Amniotic stem cell (primary cell): ENCODE measurements around the gene CRNKL1.

Source experiments
- DNase-seq: peaks from one replicate; lab custom pipeline; 2025; lab: John Stamatoyannopoulos, UW

The CRNKL1 gene

DNA sequence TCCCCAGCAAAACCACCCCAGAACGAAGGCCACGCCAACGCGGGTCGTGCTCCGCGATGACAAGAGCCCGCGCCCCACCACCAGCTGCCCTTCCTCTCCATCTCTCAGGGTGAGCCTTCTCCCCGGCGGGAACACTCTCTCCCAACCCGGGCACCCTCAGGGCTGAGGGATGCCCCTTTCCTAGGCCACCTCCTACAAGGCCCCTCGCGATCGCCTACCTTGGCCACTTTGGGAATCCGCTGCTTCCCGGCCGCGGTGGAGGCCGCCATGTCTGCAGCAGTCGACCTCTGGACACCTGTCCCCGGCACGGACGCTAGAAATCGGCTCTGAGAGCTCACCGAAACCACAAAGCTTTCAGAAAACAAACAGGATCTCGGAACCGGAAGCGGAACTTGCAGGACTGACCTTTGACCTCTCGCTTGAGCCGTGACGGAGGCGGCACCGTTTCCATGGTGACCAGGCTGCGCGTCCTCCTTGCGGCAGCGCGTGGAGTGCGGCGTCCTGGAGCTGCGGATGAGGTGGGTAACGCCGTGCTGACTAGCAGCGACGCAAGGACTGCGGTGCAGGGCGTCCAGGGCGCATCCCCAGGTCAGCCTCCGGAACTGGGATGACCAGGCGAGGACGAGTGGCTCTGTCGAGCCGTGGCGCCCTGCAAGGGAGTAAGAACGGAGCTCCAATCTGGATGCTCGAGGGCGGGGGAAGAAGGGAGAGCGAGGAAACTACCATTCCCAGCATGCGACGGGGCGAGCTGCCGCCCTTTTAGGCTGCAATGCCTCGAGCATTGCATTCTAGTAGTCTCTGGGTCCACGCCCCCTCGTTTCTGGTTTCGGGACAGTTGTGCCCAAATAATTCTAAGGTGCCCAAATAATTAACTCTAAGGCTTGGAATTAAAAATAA lies at the start of gene CRNKL1, which contains the start of gene CFAP61:
CRNKL1 (minus strand) TSS at position 393 of the 897 bp plus-strand sequence; CDS start at position 269, 124 bp downstream.
CFAP61 (plus strand) TSS at position 459 of the 897 bp plus-strand sequence. CDS start 4,122 bp downstream, outside the sequence.
- DNase-seq: peak; percentile 85

DNA sequence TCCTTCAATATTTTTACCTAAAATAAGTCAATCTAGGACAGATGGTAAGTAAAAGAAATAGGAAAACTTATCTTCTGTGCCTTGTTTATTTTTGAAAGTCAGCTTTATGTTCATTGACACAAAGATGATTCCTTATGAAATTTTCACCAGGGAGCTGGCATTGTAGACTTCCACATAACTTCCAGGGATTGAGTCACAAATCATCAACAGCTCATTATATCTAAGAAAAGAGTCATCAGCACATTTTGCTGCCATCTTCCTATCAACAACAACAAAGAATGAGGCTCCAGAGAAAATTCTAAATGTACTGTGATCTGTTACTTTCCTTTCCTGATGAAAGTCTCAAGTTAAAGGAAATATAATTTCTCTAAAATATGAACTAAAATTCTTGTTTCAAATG lies 48.6 kb upstream of the CRNKL1 start:
- no peak for DNase-seq

DNA sequence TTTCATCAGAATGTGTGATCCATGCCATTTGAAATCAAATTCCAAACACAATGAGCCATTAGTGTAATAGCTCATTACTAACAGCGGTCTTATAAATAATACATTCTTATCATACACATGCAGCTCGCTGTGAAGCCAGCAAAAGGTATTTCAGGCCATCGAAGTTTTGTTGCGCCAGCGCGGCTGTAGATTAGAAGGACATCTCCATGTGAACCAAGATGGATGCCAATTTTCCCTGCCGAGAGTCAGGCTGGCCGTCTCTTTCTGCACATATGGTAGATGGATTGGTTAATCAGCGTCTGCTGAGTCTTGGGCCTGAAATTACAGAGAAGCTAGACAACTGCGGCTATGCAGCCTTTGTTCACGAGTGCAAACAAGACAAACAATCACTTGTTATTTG lies 44.2 kb upstream of the CRNKL1 start:
- no peak for DNase-seq

DNA sequence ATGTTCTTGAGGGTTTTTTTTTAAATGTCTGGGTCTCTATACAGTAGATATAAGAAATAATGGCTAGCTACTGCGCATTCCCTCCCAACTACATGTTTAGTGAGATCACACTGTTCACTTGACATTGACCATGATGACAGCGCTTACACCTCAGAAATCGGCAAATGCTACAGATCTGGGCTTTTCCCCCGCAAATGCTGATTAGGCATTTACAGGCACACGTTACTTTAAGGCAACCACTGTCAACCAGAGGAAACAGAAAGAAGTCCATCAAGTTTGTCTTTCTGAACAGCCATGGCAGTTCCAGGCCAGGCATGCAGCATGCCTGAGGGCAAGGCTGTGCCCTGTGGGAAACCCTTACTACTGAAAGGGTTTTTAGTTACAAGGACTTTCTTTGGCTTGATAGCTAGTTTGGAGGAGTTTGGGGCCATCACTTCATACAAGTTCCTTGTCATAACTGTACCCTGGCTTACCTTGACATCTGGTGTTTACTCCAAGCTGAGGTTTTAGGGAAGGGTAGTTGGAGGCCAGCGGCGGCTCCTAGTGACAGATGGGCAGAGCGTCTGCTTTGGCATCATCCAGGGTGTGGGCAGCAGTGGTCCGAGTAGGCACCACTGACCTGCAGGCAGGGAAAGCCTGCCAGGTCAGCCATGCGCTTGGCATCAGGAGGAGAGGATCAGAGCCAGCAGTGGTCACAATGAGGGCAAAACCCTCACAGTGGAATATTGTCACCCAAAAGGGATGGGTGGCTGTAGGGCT lies 43.0 kb upstream of the CRNKL1 start:
- DNase-seq: no peak

DNA sequence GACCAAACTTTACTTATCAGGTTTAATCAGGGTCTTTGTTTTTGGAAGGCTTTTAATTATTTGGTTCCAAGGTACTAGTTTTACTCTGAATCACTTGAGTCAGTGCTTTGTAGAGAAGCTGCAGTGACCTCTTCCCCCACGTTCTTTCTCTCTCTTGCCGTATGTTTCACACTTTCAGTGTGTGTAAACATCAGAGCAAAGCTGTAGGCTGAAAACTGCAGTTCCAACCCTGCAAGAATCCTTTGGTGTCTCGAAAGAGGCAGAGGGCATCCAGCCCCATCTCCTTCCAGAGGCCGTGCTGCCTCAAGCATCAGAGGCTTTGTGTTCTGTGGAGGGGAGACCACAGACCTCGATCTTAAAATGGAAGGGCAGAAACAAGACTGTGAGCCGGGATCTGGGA lies 42.1 kb upstream of the CRNKL1 start:
- DNase-seq: no peak

DNA sequence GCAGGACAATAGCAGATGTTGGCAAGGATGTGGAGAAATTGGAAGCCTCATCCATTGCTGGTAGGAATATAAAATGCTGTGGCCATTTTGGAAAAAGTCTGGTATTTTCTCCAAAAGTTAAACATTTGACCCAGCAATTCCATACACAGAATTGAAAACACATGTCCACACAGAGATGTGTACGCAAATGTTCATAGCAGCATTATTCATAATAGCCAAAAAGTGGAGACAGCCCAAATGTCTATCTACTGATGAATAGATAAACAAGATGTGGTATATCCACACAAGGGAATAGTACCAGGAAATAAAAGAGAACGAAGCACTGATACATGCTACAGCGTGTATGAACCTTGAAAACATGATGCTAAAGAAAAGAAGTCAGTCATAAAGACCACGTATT lies 40.6 kb upstream of the CRNKL1 start:
- no peak for DNase-seq

DNA sequence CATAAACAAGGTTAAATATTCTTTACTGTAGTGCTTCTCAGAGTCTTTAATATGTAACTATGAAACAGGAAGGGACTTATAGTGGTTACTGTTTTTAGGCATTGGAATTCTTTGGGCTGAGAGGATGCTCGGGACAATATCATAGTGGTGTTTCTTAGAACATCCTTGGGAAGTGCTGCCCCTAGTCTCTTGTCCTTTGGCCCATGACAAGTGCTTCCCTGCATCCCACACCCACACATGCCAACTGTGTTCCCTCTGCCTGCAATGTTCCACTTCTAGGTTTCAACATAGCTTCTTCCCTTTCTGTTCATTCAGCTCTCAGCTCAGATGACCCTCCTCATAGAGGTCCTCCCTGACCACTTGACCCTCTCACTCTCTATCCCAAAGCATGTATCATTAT lies 37.7 kb upstream of the CRNKL1 start:
- DNase-seq: no peak

DNA sequence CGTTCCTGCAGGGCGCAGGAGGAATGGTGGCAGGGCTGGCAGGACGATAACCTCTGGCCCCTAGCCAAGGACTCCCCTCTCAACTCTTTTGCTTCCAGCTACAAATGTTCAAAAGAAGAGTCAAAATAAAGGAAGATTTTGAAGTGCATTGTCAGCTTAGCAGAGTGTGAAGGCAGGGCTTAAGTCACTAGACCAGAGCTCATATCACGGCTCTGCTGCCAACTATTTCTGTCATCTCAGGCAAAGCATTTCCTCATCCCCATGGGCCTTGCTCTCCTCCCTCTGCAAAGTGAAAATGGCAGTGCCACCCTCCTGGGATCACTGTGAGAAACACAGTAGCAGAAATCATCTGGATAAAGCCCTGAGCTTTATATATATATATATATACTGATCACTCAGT lies 36.8 kb upstream of the CRNKL1 start:
- no peak for DNase-seq

DNA sequence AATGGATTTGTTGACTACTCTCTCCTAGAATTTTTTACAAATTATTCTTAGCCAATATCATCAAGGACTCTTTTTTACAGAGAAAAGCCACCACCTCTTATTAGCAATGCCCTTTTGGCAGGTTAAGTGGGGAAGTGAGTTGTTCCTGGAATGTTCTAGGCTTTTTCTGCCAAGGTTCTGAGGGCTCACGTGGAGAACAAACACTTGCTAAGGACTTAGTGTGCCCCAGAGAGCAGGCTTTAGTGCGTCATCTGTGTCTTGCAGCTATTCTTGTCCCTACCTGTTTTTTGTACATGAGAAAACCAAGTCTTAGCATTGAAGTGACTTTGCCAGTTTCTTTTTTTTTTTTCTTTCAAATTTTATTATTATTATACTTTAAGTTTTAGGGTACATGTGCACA lies 33.5 kb upstream of the CRNKL1 start:
- DNase-seq: no peak

DNA sequence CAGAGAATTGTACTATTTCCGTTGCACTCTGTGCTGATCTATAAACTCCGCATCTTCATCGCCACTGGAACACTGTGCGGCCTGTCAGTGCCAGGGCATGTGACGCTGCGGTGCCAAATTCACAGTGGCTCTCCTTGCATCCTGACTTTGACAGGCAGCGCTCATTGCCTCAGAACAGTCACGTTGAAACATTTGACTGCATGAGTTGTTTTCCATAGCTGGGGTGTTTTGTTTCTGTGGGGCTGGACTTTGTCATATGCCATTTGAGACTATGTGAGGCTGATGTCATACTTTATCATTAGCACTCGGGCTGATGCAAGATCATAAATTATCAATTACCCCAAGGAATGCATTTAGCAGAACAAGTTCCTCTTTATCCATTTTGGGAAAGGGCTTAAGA lies 32.8 kb upstream of the CRNKL1 start:
- no peak for DNase-seq

DNA sequence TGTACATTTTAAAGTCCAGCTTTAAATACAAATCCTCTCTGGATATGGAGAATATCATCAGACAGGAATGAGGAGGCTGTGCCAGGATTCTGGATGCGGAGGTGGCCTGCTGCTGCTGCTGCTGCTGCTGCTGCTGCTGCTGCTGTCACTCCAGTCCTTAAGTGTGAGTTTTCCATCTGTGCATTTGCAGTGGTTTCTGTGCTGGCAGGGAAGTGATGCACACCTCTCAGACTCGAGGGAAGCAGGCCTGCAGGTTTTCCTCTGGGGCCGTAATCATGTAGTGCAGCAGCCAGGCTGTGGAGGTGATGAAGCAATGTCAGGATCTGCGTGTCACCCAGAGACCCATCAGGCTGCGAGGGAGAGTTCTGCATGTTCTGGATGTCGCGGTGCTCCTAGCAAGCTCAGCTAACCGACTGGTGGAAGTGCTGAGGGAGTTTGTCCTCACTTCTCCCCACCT lies 32.1 kb upstream of the CRNKL1 start:
- DNase-seq: no peak

DNA sequence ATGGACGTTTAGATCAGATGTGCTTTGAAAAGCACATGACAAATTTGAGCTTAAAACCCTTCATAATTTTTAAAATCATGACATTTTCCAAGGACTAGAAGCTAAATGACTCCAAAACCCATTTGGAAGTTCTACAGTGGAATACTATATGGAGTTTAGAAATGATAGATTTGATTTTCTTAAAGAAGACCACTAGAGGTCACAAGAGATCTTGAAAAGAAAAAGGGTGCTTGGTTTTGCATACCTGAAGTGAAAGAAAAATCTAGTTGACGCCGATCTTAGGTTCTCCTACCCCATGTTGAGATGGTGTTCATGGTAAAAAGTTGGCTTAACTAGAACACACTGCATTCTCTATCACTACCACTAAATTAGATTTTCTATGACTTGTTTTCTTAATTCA lies 31.5 kb upstream of the CRNKL1 start:
- DNase-seq: no peak

DNA sequence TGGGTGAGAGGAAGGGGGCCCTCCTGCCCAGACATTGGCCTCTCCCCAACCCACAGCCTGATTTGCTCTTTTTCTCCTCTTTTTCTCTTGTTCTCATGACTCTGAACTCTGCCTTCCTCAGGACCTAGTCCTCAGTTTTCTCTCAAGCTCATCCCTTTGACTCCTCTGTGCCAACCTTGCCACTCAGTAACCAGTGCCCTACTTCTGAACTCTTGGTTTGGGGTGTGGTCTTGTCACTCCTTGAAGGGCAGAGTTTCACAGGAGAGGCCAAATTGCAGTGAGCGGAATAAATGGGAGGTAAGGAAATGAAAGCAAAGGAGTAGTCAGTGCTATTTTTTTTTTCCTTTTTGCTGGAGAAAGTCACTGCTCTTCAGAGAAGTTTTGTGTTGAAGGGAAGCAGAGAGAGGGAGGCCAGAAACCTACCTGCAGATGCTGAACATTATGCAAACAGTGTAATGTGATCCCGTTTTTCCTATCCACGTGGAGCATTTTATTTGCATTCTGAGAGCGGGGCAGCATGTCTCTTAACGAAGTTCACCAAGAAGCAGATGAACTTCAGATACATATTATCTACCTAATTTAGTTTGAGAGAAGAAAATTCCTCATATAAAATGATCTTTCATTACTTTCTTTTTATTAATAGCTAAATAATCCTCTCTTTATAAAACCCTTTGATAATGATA lies 27.0 kb upstream of the CRNKL1 start:
- DNase-seq: no peak

DNA sequence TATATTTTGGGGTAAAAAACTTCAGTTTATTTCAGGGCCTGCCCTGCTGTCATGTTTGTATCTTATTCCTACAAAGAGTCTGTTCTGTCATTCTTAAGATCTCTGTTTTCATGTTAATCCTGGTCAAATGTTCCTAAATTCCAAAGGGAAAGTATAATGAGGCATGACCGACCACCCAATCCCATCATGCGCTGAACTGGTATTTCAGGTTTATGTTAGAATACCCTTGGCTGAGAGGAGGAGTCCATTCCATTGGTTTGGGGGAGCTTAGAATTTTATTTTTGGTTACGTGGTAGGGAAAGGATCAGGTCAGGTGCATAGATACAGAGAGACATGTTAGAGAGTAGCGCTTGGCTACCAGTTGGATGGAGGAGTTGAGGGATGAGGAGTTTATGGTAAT lies 25.8 kb upstream of the CRNKL1 start:
- DNase-seq: no peak

DNA sequence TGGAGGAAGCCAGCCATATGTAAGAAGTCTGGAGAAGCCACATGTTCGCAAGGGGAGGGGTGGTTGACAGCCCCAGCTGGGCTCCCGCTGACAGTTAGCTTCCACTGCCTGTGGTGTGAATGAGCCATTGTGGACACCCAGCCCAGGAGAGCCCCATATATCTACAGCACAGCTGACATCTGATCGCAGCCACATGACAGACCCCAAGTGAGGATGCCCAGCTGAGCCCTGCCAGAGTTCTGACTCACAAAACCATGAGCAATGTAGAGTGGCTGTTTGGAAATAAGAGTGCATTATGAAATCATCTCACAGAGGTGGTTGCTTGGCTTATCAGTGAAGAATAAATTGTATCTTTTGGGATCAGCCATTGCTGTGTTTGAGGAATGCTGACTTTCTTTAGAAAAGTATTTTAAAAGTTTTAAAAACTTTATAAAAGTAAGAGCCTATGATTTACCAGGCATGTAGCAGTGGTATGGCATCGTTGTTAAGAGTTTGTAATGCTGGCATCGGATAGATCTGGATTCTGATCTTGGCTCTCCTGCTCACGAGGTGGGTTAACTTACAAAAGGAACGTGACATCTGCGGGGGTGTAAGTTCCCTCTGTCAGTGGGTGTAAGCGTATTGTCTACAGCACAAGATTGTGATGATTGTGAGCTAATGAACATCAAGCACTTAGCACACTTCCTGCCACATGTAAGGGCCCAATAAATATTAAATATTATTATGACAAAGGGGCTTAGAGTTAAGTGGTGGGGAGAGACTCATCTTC lies 24.2 kb upstream of the CRNKL1 start:
- DNase-seq: no peak

DNA sequence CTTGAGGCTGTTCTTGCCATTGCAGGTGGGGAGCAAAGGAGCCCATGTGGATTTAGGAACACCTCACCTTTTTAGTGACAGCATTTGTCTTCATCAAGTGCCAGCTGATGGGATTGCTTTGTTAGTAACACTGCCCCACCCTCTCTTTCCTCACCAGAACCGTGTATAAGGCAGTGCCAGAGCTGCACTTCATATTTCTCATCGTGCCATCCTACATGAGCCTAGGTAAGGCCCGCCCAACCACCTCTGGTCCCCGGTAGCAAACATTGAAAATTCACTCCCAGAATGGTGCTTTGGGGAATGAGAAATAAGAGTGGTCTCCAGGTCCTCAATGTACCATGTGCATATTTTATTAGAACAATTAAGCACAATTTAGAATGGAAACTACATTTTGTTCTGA lies 22.8 kb upstream of the CRNKL1 start:
- no peak for DNase-seq

DNA sequence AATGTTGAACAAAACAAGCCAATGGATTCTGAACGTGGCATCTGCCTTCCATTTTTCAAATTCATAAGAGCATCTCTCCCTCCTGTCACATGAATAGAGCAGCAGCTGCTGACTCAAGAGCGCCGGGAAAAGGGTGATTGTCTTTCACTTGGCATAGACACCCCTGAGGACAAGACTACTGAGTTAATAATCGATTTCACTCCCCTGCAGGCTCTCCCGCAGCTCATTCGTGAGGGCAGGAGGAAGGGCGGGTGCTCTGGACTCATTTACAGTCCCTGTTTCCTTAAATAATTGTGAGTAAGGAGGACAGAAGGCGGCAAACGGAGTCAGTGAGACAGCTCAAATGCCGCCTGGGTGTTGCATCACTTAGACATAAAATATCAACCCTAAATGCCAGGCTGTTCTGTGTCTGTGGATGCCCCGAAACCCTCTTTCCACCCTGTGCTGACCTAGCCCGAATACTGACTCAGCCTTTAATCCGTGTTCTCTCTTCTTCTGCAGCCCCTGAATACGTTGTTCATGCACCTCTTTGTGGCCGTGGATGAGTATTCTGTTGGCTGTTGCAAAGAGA lies 21.6 kb upstream of the CRNKL1 start:
- DNase-seq: no peak

DNA sequence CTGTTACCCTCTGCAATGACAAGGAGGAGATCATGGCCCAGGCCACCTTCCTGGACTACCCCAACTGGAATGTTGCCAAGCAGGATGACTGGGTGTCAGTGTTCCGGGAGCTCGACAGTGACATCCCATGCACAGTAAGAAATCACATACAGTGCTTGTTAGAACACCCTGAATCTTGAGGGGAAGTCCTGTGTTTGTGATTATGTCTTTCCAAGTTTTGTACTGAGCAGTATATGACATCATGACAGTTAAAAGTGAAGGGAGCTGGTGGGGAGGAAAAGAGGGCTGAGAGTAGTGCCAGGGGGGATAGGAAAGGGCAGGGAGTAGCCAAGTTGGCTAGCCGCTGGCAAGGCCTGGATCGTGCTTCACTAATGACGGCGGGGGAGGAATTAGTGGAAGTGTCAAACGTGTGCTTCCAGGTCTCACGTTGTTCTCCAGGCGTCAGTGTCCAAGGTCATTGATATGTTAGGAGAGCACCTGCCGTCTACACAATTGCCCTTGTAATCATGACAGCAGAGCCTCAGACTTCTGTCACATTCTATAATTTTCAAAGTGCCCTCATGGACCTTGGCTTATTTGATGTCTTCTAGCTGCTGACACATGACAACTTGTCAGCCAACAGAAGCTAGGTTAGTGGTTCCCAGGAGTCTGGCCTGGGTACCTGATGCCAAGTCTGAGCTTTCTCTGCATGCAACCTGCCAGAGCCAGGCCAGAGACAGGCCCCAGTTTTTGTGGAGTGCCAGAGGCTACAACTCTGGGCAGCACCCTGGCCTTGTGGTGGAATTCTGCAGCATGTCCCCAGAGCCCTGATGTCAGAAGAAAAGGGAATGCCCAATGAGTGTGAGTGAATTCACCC lies 18.8 kb upstream of the CRNKL1 start:
- DNase-seq: no peak

DNA sequence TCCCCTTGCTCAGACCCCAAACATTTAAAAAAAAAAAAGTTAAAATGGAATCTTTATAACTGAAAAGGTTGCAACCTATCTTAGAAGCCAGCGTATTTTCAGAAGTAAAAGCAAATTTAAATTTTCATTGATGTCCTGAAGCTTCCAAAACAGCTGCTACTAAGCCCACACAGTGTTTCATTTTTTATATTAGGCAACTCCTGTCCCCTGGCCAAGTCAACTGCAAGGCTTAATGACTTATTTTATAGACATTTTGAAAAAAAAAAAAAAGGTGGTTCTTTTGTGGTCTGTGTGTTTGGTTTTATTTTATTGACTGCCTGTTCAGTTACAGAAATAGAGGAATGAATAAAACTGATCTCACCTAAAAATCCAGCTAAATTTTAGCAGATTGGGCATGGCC lies 13.1 kb upstream of the CRNKL1 start:
- DNase-seq: no peak

DNA sequence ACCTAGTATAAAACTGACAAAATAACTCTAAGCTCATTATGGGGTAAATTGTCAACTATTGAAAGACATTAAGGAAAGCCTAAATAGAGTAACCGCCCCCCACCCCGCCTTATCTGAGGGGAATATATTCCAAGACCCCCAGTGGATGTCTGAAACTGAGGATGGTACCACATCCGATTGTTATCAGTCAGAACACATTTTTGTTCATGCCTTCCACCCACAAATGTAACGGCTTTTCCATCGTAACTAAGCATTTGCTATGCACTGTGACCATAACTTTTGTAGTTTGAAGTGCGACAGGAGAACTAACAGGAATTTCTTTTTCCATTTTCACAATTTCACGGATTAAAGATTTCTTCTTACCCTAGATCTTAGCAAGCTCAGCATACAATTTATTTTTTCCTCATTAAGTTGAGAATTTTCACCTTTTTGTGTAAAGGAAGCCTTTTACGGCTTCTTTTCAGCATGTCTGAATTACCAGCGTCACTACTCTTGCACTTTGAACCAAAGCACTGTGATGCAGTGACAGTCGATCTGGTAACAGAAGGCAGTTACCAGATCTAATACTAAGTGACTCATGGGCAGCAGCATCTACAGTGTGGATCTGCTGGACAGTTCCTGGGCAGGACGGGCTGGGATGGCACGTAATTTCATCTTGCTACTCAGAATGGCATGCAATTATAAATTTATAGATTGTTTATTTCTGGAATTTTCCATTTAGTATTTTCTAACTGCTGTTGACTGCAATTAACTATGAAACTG lies 11.9 kb upstream of the CRNKL1 start:
- DNase-seq: no peak
